IPS DF 19.7 (cell line): ENCODE results near the gene MESP1.
"Not testable (repeated sequence)": the region's sequence is repeated elsewhere in the genome, so short reads cannot be mapped to it uniquely, and the experiment has no call there.

Source experiments
- DNase-seq: peaks from one replicate; pipeline ENCODE4 v3.0.0-alpha.2; 2013; ENCODE audit warnings: low read depth, low spot score

Gene MESP1

GRCh38 chr15:89750560-89751542 is at the start of gene MESP1:
Gene MESP1, minus strand, starts transcription at chr15:89751249. Its CDS starts 18 bp downstream, at chr15:89751231.
- peak; percentile 63 for DNase-seq

- no peak for DNase-seq
These were observed 49.0 kb upstream of the MESP1 start for GRCh38 chr15:89799918-89800498.

- DNase-seq = no peak
These were observed 48.2 kb upstream of the MESP1 start for GRCh38 chr15:89799011-89799911.

- DNase-seq = no peak
These were observed 46.7 kb upstream of the MESP1 start for GRCh38 chr15:89797678-89798201.

- no peak for DNase-seq
These were observed 44.9 kb upstream of the MESP1 start for GRCh38 chr15:89795996-89796395.

- DNase-seq = no peak
These were observed 43.7 kb upstream of the MESP1 start for GRCh38 chr15:89794627-89795241.

- no peak for DNase-seq
These were observed 41.2 kb upstream of the MESP1 start for GRCh38 chr15:89792106-89792805.

- DNase-seq = no peak
These were observed 39.6 kb upstream of the MESP1 start for GRCh38 chr15:89790661-89791060.

GRCh38 chr15:89790206-89790605 is 39.2 kb upstream of the MESP1 start:
- DNase-seq = no peak

- not testable (repeated sequence) for DNase-seq
These were observed 37.5 kb upstream of the MESP1 start for GRCh38 chr15:89788585-89788984.

GRCh38 chr15:89787944-89788343 is 36.9 kb upstream of the MESP1 start:
- DNase-seq = no peak

- DNase-seq = no peak
These were observed 34.7 kb upstream of the MESP1 start for GRCh38 chr15:89785774-89786140.

GRCh38 chr15:89785064-89785773 is 34.2 kb upstream of the MESP1 start:
- no peak for DNase-seq

- no peak for DNase-seq
These were observed 33.6 kb upstream of the MESP1 start for GRCh38 chr15:89784686-89784960.

- no peak for DNase-seq
These were observed 33.0 kb upstream of the MESP1 start for GRCh38 chr15:89783861-89784685.

- no peak for DNase-seq
These were observed 32.2 kb upstream of the MESP1 start for GRCh38 chr15:89783111-89783860.

- DNase-seq = not testable (repeated sequence)
These were observed 31.5 kb upstream of the MESP1 start for GRCh38 chr15:89782619-89782950.

GRCh38 chr15:89781891-89782618 is 31.0 kb upstream of the MESP1 start:
- DNase-seq = no peak
